HG02610 (cell line): ENCODE measurements around the gene RNF169.
"Not testable (repeated sequence)": the region's sequence is repeated elsewhere in the genome, so short reads cannot be mapped to it uniquely, and the experiment has no call there.

Experiments used
- ATAC-seq: cut with Tn5 transposase; IDR thresholded peaks from one replicate; pipeline ENCODE4 v1.9.1; 2021; ENCODE audit warnings: mild to moderate bottlenecking, moderate library complexity; ENCODE audit not compliant: unreplicated experiment

RNF169 gene

GRCh38 chr11:74729397-74729796 lies 19.3 kb upstream of the RNF169 start:
- no peak for ATAC-seq

DNA sequence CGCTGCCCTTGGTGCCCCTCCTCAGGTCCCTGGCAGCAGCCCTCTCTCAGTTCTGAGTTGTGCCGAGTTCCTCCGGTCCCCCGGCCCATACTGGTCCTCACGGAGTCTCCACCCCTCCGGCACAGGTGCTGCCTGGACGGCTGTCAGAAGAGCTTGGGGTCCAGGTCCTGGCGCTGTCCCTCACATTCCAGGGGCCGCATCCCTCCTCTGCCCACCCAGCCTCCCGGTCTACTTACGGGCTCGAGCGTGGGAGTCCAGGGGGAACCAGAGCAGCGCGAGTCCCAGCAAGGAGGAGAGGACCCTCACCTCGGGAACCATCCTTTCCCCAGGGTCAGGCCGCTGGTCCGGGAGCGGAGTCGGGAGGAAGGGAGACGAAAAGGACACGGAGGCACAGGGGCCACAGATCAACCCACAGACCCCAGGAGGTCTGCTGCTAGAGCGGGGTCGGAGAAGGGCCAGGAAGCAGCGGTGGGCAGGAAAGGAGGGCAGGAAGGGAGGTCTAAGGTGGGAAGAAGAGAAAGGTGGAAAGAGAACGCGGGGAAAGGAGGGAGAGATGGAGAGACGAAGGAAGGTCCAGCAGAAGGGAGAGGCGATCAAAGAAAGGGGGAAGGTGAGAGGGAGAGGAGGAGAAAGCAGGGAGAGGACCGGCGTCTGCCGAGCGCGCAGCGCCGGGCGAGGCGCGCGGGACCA lies 17.9 kb upstream of the RNF169 start:
- ATAC-seq, result no peak

DNA sequence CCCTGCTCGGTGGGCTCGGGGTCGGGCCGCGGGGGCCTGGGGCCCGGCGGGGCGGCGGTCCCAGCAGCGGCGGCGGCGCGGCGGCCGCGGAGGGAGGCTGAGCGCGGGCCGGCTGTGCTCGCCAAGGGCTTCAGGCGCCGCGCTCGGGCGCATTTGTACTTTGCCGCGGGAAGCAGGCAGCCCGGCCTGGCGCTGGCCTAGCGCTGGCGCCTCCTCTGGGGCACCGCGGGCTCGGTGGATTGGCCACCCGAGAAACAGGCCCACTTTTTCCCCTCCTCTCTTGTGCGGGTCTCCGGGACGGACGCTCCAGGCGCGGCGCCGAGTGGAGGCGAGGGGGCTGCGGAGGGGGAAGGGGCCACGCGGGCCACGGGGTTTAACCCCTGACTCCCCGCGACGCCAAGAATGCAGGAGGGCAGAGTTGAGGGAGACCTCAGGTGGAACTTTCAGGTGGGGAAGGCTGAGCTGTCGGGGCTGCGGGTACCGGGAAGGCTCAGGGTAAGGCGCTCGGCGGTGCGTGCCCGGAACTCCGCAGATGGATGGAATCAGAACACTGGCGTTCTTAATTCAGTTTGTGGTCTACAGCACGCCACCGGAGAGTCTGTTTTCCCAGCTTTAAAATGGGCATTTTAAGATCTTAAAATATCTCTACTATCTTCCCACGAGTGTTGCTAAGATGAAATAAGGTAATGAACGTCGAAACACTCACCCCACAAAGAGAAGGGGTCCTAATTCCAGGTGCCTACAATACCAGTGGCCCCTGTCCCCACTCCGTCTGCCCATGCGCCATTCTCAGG lies 17.2 kb upstream of the RNF169 start, which contains the start of gene CHRDL2:
Gene CHRDL2 (minus strand): TSS at position 126 of the 794 bp plus-strand sequence. CDS start 538 bp downstream, outside the sequence.
- no peak for ATAC-seq

DNA sequence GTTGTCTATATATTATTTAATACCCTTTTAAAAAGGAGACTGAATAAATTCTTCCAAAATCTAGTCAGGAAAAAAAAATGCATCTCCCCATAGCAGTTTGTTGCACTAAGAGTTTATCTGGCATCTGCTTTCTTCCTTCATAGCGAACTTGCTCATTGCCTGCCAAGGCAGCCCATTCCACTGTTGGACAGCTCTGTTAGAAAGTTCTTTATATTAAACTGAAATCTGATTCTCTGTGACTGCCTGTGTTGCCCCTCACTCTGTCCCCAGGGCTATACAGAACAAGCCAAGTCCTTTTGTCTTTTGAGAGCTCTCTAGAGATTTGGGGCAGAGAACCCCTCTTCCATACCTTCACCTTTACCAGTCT lies 14.1 kb upstream of the RNF169 start:
- ATAC-seq, result no peak

- no peak for ATAC-seq
Observed at GRCh38 chr11:74735365-74735928, 13.2 kb upstream of the RNF169 start.

DNA sequence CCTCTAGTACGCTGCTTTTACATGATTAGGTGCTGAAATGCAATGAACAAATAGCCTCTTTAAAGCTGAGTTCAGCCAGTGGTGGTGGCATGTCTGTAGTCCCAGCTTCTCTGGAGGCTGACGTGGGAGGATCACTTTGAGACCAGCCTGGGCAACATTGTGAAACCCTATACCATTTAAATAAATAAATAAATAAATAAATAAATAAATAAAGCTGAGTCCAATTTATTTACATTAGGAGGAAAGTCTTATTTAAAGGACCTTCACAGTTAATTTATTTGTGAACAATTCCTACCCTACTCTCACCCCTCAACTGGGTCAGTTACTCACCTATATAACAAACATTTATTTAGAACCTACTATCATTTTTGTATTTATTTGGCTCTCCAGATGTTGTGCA lies 12.6 kb upstream of the RNF169 start:
- ATAC-seq, result no peak

- ATAC-seq, result no peak
Observed at GRCh38 chr11:74739546-74740270, 8.9 kb upstream of the RNF169 start.

GRCh38 chr11:74742070-74742469 lies 6.6 kb upstream of the RNF169 start:
- ATAC-seq, result no peak

DNA sequence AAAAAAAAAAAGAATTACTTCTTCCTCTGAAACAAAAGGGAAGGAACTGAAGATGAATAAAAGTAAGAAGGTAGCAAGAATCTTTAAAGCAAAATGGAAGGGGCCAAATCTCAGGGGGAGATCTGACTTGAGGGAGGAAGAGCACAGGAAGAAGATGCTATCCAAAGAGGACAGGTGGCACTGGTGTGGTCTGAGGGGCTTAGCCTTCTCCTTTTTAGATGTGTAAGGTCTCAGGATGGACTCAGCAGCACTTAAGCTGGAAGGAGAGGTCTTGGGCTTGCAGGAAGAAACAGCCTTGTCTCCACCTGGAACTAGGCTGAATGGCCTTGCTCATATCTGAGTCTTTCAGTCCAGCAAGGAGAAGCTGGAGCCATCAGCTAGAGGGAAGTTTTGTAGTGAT lies 5.0 kb upstream of the RNF169 start:
- no peak for ATAC-seq

DNA sequence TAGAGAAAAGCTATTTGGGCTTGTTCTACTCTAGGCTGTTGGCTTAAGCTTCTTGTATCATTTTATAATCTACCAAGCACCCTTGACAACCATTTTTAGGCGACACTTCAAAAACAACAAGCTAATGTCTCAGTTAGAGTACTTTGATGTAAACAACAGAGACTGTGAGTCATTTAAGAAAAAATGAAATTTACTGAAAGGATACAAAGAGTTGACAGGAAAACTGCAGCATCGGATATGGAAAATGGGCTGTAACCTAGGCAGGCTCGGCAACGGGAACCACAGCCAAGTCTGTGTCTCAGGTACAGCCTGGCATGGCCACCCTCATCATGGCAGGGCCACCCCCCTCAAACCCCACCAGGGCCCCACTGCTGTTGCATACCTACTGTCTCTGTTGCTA lies 4.4 kb upstream of the RNF169 start:
- ATAC-seq, result no peak

GRCh38 chr11:74746868-74747267 lies 1.8 kb upstream of the RNF169 start:
- no peak for ATAC-seq

- ATAC-seq, result peak; percentile 51
Observed at GRCh38 chr11:74749127-74749964, 697 bp downstream of the RNF169 start.

DNA sequence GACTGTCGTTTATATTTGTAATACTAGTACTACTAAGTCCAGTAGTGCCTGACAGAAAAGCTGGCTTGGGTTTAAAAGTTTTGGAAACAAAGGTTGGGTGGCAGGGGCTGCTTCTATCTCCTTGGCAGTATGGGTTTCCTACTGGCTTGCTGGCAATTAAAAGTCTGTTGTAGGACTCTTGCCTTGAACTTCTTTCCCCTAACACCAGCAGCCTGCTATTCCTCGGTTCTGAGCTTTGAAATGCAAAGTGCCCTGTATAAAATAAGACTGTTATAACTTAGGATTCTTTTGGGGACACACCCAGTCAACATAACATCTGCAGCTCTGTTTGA lies 1.3 kb downstream of the RNF169 start:
- no peak for ATAC-seq

DNA sequence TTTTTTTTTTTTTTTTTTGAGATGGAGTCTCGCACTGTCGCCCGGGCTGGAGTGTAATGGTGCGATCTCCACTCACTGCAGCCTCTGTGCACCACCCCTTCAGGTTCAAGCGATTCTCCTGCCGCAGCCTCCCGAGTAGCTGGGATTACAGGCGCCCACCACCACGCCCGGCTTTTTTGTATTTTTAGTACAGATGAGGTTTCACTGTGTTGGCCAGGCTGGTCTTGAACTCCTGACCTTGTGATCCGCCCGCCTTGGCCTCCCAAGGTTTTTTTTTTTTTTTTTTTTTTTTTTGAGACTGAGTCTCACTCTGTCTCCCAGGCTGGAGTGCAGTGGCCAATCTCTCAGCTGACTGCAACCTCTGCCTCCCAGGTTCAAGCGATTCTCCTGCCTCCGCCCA lies 1.9 kb downstream of the RNF169 start:
- not testable (repeated sequence) for ATAC-seq

- ATAC-seq, result no peak
Observed at GRCh38 chr11:74751303-74751702, 2.7 kb downstream of the RNF169 start.

GRCh38 chr11:74754507-74755252 lies 6.0 kb downstream of the RNF169 start:
- peak; percentile 86 for ATAC-seq

- ATAC-seq, result peak; percentile 36
Observed at GRCh38 chr11:74755395-74755995, 6.8 kb downstream of the RNF169 start.

GRCh38 chr11:74756571-74756970 lies 7.9 kb downstream of the RNF169 start:
- ATAC-seq, result no peak

DNA sequence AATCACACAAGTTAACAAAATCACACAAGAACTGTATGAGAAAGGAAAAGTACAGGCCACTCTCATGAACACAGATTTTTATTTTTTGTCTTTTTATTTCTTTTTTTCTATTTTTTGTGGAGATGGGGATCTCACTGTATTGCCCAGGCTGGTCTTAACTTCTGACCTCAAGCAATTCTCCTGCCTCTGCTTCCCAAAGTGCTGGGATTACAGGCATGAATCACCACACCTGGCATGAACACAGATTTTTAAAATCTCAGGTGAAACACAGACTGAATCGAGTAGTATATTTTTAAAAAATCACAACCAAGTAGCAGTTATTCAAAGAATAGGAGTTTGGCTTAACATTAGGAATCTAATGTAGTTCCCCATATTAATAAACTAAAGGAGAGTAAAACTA lies 18.3 kb downstream of the RNF169 start:
- no peak for ATAC-seq
